Transverse colon (tissue), 4 donors: ENCODE data around the gene ECM1. TPM values are rescaled to one million over a fixed set of nuclear protein-coding genes. Genes with fewer than 3 reads are reported as not detected.

Experiments
- DNase-seq: peaks from one replicate; pipeline ENCODE4 v3.0.0-alpha.2; 2019
- H3K27ac ChIP-seq, 4 donors: fragments of 200-600 bp; sonication (generic); 2 replicates each; pipeline ENCODE4 v1.5.1; 2016 to 2018; ENCODE audit warnings: inconsistent platforms in 4 of 4
- H3K27me3 ChIP-seq: fragments of 200-600 bp; sonication (generic); 2 replicates; pipeline ENCODE4 v1.5.1; 2017; ENCODE audit warnings: inconsistent platforms
- H3K36me3 ChIP-seq, 4 donors: fragments of 200-600 bp; sonication (generic); 2 replicates each; pipeline ENCODE4 v1.5.1; 2017 to 2019; ENCODE audit warnings: inconsistent platforms in 4 of 4
- H3K4me1 ChIP-seq, 4 donors: fragments of 200-600 bp; sonication (generic); 2 replicates each; pipeline ENCODE4 v1.5.1; 2017 to 2020; ENCODE audit warnings: inconsistent platforms in 4 of 4
- H3K4me3 ChIP-seq, 4 donors: fragments of 200-600 bp; sonication (generic); 1 replicate in 1 of 4; 2 replicates in 3 of 4; pipeline versions ENCODE4 v1.5.1 to v1.6.1; 2017 to 2019; ENCODE audit warnings: inconsistent platforms in 4 of 4
- H3K9me3 ChIP-seq, 2 donors: fragments of 200-600 bp; sonication (generic); 2 replicates each; pipeline ENCODE4 v1.5.1; 2017 to 2019; ENCODE audit warnings: inconsistent platforms in 2 of 2
- CTCF ChIP-seq, 5 experiments: fragments of 200-600 bp in 3 of 5; fragments of 450-650 bp in 2 of 5; sonication (generic) in 3 of 5; IDR thresholded peaks; 1 replicate in 2 of 5; 2 replicates in 3 of 5; pipeline ENCODE4 v1.5.1; 2016 to 2017; ENCODE audit warnings: antibody characterized with exemption in 5 of 5, inconsistent platforms in 3 of 5, mild to moderate bottlenecking in 2 of 5, moderate library complexity in 1 of 5
- EP300 ChIP-seq: sonication (generic); formaldehyde crosslinking; IDR thresholded peaks from one replicate; pipeline ENCODE4 v1.6.1; 2017; ENCODE audit warnings: antibody characterized with exemption, low read depth
- POLR2A ChIP-seq: fragments of 450-650 bp; IDR thresholded peaks from one replicate; pipeline ENCODE4 v1.6.1; 2016; ENCODE audit warnings: antibody characterized with exemption, mild to moderate bottlenecking, moderate library complexity
- POLR2AphosphoS5 ChIP-seq, 3 donors: sonication (generic); formaldehyde crosslinking; IDR thresholded peaks; one replicate each; pipeline ENCODE4 v1.6.1; 2016; ENCODE audit warnings: antibody characterized with exemption in 3 of 3
- WGBS, 2 donors: methylation state at CpG; one replicate each; pipeline ENCODE4 v1.1.5; 2018; ENCODE audit warnings: low coverage in 1 of 2; 5-methylcytosine and 5-hydroxymethylcytosine counted together
- in situ Hi-C, 4 donors: fragments of 200-750 bp; cut with MboI; loops; one replicate each; pipeline versions ENCODE4 v1.15.0 to v1.15.1; 2017; ENCODE audit warnings: low sequenced_read_pairs in 3 of 4, low pct_ligation_motif_present in 1 of 4, low pct_unique_long_range_greater_than_20kb in 1 of 4
- intact Hi-C: fragments of 100-400 bp; cut with DNase I; formaldehyde crosslinking; loops from one replicate; pipeline ENCODE4 v1.15.1; 2023; ENCODE audit warnings: low total_unique reads
- total RNA-seq, 4 donors: library from RNA; depleted of rRNA; stranded (reverse); fragments of >200 nt; gene quantifications; one replicate each; pipeline ENCODE4 v1.1.0, GENCODE V29; 2016

The ECM1 gene
- total RNA-seq, 4 donors from 2014 or later, result 1.5 to 5.4 (median 3.3) TPM

- intact Hi-C loops, result loop anchor here (10.0 kb wide), 1 partner anchor 46 kb away; the partner anchor contains the start of gene TARS2
- Histone ChIP-seq H3K27ac (peak overlapping the region in 1 of 4 donors; percentile 87), H3K9me3 (no peaks in the 10 kb centered on the region), H3K36me3 (no peaks in the 10 kb centered on the region), H3K4me3 (no peak overlapping the region), H3K4me1 (peaks cover 0 to 45% (median 34%) of the 10 kb centered on the region in 4 donors), H3K27me3 (no peaks in the 10 kb centered on the region)
- TF ChIP-seq CTCF (IDR thresholded peaks at IDR 0.05) (no peak), POLR2AphosphoS5 (IDR thresholded peaks at IDR 0.05) (no peak), EP300 (no peak), POLR2A (no peak)
- in situ Hi-C loops, result loop anchor here in 3 of 4 donors (10.0 kb wide), 2 partner anchors 46 to 66 kb away; partner anchors contain the start of gene TARS2 (in 1 of the 3)
- DNase-seq, result no peak
- WGBS, 2 donors, result 93 to 95% methylated on average over 13 to 14 of the region's 14 CpGs
Measured at GRCh38 chr1:150530491-150531159, 22.7 kb downstream of the ECM1 start.

GRCh38 chr1:150532860-150533259 is 25.0 kb downstream of the ECM1 start:
- WGBS, 2 donors, result 27% methylated on average over 5 of the region's 5 CpGs; no CpG with 5 or more reads in 1 of the 2 donors

GRCh38 chr1:150534002-150534401 is 26.1 kb downstream of the ECM1 start:
- intact Hi-C loops (loop anchor here (10.0 kb wide), 1 partner anchor 49 kb away; the partner anchor contains the start of gene TARS2), in situ Hi-C loops (loop anchor here in 3 of 4 donors (10.0 kb wide), 2 partner anchors 49 to 69 kb away; partner anchors contain the start of gene TARS2 (in 1 of the 3))
- no peaks in the 10 kb centered on the region for H3K27me3 ChIP-seq
- H3K4me3 ChIP-seq, result no peak overlapping the region
- H3K4me1 ChIP-seq, result peaks cover 0 to 50% (median 30%) of the 10 kb centered on the region in 4 donors
- no peak for DNase-seq
- no peaks in the 10 kb centered on the region for H3K9me3 ChIP-seq
- 81% methylated on average over 6 of the region's 6 CpGs; no CpG with 5 or more reads in 1 of the 2 donors for WGBS, 2 donors
- no peaks in the 10 kb centered on the region for H3K36me3 ChIP-seq
- no peak for TF ChIP-seq EP300
- TF ChIP-seq POLR2AphosphoS5 (IDR thresholded peaks at IDR 0.05), result no peak
- no peak for TF ChIP-seq POLR2A
- no peak for TF ChIP-seq CTCF (IDR thresholded peaks at IDR 0.05)
- peak overlapping the region in 1 of 4 donors; percentile 87 for H3K27ac ChIP-seq

More at GRCh38 chr1:150532860-150533259, 25.0 kb downstream of the ECM1 start:
- in situ Hi-C loops, result loop anchor here in 3 of 4 donors (10.0 kb wide), 2 partner anchors 48 to 68 kb away; partner anchors contain the start of gene TARS2 (in 1 of the 3)
- H3K27me3 ChIP-seq, result no peaks in the 10 kb centered on the region
- intact Hi-C loops, result loop anchor here (10.0 kb wide), 1 partner anchor 48 kb away; the partner anchor contains the start of gene TARS2
- peaks cover 0 to 45% (median 36%) of the 10 kb centered on the region in 4 donors for H3K4me1 ChIP-seq
- H3K9me3 ChIP-seq, result no peaks in the 10 kb centered on the region
- H3K27ac ChIP-seq, result peak overlapping the region; percentile 82 to 87 (median 83)
- no peak for DNase-seq
- H3K4me3 ChIP-seq, result no peak overlapping the region
- no peaks in the 10 kb centered on the region for H3K36me3 ChIP-seq
- TF ChIP-seq POLR2A (no peak), CTCF (IDR thresholded peaks at IDR 0.05) (peak in 1 of 5 experiments; percentile 13)

- TF ChIP-seq POLR2A, result no peak
- TF ChIP-seq EP300, result no peak
- TF ChIP-seq CTCF (IDR thresholded peaks at IDR 0.05), result no peak
- TF ChIP-seq POLR2AphosphoS5 (IDR thresholded peaks at IDR 0.05), result no peak
Measured at GRCh38 chr1:150535511-150536287, 27.8 kb downstream of the ECM1 start.

More at GRCh38 chr1:150535511-150536287, 27.8 kb downstream of the ECM1 start:
- no peak for DNase-seq
- intact Hi-C loops, result loop anchor here (10.0 kb wide), 1 partner anchor 51 kb away; the partner anchor contains the start of gene TARS2
- peaks cover 0 to 43% (median 20%) of the 10 kb centered on the region in 4 donors for H3K4me1 ChIP-seq
- no peaks in the 10 kb centered on the region for H3K27me3 ChIP-seq
- H3K36me3 ChIP-seq, result no peaks in the 10 kb centered on the region
- H3K27ac ChIP-seq, result no peak overlapping the region
- in situ Hi-C loops, result loop anchor here in 3 of 4 donors (10.0 kb wide), 2 partner anchors 51 to 71 kb away; partner anchors contain the start of gene TARS2 (in 1 of the 3)
- H3K9me3 ChIP-seq, result no peaks in the 10 kb centered on the region
- 91 to 93% methylated on average over 3 to 14 of the region's 14 CpGs for WGBS, 2 donors
- no peak overlapping the region for H3K4me3 ChIP-seq
